Left ventricle myocardium inferior (tissue), 1 donor: ENCODE measurements around the gene TYMP. TPM values are rescaled to one million over a fixed set of nuclear protein-coding genes. Genes with fewer than 3 reads are reported as not detected.

Experiments used
- DNase-seq: peaks from one replicate; pipeline ENCODE4 v3.0.0-alpha.2; 2020
- H3K27ac ChIP-seq: fragments of 200-600 bp; replicated peaks from 2 replicates; pipeline ENCODE4 v1.8.0; 2021
- H3K27me3 ChIP-seq: fragments of 200-600 bp; 2 replicates; pipeline ENCODE4 v1.8.0; 2021; ENCODE audit warnings: low read depth
- H3K36me3 ChIP-seq: fragments of 200-600 bp; 2 replicates; pipeline ENCODE4 v1.8.0; 2021
- H3K4me1 ChIP-seq: fragments of 200-600 bp; 2 replicates; pipeline ENCODE4 v1.8.0; 2021
- H3K4me3 ChIP-seq: fragments of 200-600 bp; 2 replicates; pipeline ENCODE4 v1.8.0; 2021; ENCODE audit warnings: mild to moderate bottlenecking, moderate library complexity
- H3K9me3 ChIP-seq: fragments of 200-600 bp; replicated peaks from 2 replicates; pipeline ENCODE4 v1.8.0; 2021
- intact Hi-C: fragments of 100-400 bp; cut with micrococcal nuclease; formaldehyde crosslinking; loops from one replicate; pipeline ENCODE4 v1.11.0; 2022
- long read RNA-seq: library from polyadenylated mRNA; unstranded; transcript quantifications from one replicate; pipeline ENCODE4 v2.0.0, GENCODE V29; 2021
- total RNA-seq: library from RNA; stranded (reverse); fragmentation: NEBNext Ultra II Directional; extraction: Animal tissue kit (Norgen Biotek cat#: 25700); gene quantifications from one replicate; pipeline ENCODE4 v1.2.1, GENCODE V29; 2021
- TF ChIP-seq, protein P1 (sequence below): fragments of 200-600 bp; IDR thresholded peaks from 2 replicates; pipeline ENCODE4 v1.8.0; 2021; ENCODE audit warnings: antibody characterized with exemption, mild to moderate bottlenecking, borderline replicate concordance
- donor health status: DM: no; HTN: yes; CAD: no; lungs with severe emphysema.

Gene TYMP, protein sequence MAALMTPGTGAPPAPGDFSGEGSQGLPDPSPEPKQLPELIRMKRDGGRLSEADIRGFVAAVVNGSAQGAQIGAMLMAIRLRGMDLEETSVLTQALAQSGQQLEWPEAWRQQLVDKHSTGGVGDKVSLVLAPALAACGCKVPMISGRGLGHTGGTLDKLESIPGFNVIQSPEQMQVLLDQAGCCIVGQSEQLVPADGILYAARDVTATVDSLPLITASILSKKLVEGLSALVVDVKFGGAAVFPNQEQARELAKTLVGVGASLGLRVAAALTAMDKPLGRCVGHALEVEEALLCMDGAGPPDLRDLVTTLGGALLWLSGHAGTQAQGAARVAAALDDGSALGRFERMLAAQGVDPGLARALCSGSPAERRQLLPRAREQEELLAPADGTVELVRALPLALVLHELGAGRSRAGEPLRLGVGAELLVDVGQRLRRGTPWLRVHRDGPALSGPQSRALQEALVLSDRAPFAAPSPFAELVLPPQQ
- 11.6 TPM for total RNA-seq
- long read RNA-seq, transcript TYMP-201 (10 exons, 1,630 nt): major isoform, 15 of 56 reads
- long read RNA-seq, transcript TYMP-208 (9 exons, 1,751 nt): minor isoform, 5 of 56 reads
- long read RNA-seq, partial matches to known transcripts: 5 of 56 reads
- long read RNA-seq, other reads (novel, unspliced or antisense): 28 of 56 reads

DNA sequence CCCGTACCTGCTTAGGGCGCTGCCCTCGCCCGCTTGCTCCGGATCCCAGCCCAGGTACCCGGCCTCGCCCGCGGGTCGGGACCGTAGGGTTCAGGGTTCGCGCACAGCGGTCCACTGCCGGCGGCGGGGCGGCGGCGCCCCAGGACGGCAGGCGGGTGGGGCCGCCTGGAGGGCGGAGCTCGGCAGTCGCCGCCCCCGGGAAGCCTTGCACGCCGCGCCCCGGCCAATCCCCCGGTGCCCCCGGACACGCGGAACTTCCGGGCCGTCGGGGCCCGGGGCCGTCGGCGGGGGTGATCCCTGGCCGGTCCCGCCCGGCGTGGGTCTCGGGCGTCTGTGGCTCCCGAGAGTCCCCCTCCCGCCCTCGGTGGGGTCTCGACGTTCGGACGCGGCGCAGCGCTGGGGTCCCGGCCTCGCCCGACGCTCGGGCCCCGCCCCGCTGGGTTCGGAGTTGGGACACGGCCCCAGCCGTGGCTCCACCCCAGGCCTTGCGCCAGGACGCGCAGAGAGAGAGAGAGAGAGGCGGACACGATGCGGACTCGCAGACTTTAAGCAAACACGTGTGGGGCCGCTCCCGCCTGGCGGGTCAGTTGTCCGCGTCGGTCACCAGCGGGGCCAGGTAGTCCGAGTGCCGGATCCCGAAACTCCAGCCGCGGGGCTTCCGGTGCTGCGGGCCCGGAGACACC is at the start of gene TYMP:
Gene TYMP (minus strand): TSS at position 116 of the 683 bp plus-strand sequence. CDS start 303 bp downstream, outside the sequence.
- TF ChIP-seq, protein P1, sequence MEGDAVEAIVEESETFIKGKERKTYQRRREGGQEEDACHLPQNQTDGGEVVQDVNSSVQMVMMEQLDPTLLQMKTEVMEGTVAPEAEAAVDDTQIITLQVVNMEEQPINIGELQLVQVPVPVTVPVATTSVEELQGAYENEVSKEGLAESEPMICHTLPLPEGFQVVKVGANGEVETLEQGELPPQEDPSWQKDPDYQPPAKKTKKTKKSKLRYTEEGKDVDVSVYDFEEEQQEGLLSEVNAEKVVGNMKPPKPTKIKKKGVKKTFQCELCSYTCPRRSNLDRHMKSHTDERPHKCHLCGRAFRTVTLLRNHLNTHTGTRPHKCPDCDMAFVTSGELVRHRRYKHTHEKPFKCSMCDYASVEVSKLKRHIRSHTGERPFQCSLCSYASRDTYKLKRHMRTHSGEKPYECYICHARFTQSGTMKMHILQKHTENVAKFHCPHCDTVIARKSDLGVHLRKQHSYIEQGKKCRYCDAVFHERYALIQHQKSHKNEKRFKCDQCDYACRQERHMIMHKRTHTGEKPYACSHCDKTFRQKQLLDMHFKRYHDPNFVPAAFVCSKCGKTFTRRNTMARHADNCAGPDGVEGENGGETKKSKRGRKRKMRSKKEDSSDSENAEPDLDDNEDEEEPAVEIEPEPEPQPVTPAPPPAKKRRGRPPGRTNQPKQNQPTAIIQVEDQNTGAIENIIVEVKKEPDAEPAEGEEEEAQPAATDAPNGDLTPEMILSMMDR: no peak
- peak; percentile 87 for DNase-seq
- Histone ChIP-seq H3K9me3 (no peaks in the 10 kb centered on the region), H3K27ac (peak within 1 kb of the TSS; percentile 94), H3K27me3 (peaks cover 61% of the 10 kb centered on the region), H3K36me3 (no peaks in the 10 kb centered on the region), H3K4me1 (peaks cover 76% of the 10 kb centered on the region), H3K4me3 (peak within 1 kb of the TSS; percentile 74)
- intact Hi-C loops: no loop called here

DNA sequence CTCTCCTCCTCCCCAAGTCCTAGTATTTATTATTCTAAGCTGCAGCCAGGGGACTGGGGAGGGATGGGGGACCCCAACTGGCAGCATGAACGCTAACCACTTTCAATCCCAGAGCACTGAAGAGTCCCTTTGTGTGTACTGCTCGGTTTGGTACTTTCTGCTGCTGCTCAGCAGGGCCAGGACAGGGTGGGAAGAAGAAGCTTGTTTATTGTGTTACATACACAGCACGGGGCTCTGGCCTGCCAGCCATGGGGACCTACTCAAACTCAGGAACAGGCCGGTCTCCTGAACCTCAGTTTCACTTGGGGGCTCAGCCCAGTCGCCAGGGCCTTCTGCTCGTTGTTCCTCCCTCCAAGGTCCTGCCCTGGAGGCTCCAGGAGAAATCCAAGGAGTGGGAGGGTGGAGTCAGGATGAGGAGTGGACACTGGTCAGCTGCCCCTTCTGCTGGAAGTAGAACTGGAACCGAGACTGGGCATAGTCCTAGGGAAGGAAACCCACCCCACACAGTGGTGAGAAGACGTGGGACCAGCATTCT is 49.0 kb upstream of the TYMP start:
- Histone ChIP-seq H3K9me3 (no peaks in the 10 kb centered on the region), H3K4me1 (peaks cover 87% of the 10 kb centered on the region), H3K4me3 (peak overlapping the region; percentile 73), H3K27me3 (no peaks in the 10 kb centered on the region), H3K36me3 (peaks cover 34% of the 10 kb centered on the region), H3K27ac (peak overlapping the region; percentile 99)
- intact Hi-C loops: no loop called here
- TF ChIP-seq, protein P1: no peak
- no peak for DNase-seq

DNA sequence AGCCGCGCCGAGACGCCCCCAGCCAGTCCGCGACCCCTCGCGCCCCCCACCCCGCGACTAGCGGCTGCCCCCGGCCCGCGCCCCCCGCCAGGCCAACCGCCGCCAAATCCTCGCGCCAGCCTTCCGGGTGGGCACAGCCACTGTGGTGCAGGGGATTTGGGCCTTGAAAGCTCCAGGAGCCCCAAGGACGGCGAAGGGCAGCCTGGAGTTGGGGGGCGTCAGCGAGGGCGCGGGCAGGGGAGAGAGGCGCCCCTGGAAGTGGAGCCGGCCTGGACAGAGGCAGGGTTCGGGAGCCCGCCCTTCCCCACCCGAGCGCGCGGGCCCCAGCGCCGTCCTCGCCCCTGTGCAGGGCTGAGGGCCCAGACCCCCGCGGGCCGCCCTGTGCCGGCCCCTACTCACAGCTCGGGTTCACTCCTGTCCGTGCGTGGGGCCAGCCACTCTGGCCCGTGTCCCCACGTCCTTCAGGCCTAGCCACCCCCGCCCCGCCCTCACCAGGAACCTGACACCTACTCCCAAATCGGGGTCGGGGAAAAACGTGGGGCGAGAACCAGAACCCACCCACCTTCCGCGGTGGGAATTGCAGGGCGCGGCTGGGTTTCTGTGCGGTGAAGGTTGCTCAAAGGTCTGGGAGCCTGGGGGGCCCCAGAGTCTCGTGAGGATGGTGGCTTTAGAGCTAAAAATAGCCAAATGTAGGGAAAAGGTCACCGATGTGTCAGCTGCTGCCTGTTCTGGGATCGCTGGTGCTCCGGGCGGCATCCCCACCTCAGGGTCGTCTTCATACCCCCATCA is 48.4 kb upstream of the TYMP start, which contains the start of gene CPT1B:
Gene CPT1B (minus strand): TSS at position 441 of the 789 bp plus-strand sequence. CDS start 512 bp downstream, outside the sequence.
- no peaks in the 10 kb centered on the region for H3K27me3 ChIP-seq
- H3K9me3 ChIP-seq: no peaks in the 10 kb centered on the region
- TF ChIP-seq, protein P1: peak; percentile 45
- intact Hi-C loops: no loop called here
- DNase-seq: peak; percentile 70
- peak within 1 kb of the TSS; percentile 73 for H3K4me3 ChIP-seq
- peak within 1 kb of the TSS; percentile 99 for H3K27ac ChIP-seq
- H3K4me1 ChIP-seq: peaks cover 87% of the 10 kb centered on the region
- H3K36me3 ChIP-seq: peaks cover 41% of the 10 kb centered on the region

DNA sequence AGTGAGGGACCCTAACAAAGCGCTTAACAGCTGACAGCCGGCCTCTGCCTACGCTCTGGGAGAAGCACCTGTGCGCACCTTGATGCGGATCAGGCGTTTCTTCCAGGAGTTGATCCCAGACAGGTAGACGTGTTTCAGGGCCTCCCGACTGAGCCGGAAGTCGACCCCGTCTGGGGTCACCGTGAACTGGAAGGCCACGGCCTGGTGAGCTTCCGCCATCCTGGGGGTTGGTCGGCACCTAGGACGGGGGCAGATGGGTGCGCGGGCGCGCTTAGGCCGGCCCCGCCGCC is 47.8 kb upstream of the TYMP start:
- Histone ChIP-seq H3K36me3 (peaks cover 46% of the 10 kb centered on the region), H3K27ac (peak overlapping the region; percentile 99), H3K27me3 (no peaks in the 10 kb centered on the region), H3K4me3 (peak overlapping the region; percentile 73), H3K9me3 (no peaks in the 10 kb centered on the region), H3K4me1 (peaks cover 85% of the 10 kb centered on the region)
- DNase-seq: no peak
- intact Hi-C loops: no loop called here
- TF ChIP-seq, protein P1: no peak
